GM21447 (cell line): ENCODE results near the gene SPNS3.

Source experiments
- ATAC-seq: cut with Tn5 transposase; IDR thresholded peaks from one replicate; pipeline ENCODE4 v1.9.1; 2021; ENCODE audit not compliant: unreplicated experiment

Gene SPNS3

DNA sequence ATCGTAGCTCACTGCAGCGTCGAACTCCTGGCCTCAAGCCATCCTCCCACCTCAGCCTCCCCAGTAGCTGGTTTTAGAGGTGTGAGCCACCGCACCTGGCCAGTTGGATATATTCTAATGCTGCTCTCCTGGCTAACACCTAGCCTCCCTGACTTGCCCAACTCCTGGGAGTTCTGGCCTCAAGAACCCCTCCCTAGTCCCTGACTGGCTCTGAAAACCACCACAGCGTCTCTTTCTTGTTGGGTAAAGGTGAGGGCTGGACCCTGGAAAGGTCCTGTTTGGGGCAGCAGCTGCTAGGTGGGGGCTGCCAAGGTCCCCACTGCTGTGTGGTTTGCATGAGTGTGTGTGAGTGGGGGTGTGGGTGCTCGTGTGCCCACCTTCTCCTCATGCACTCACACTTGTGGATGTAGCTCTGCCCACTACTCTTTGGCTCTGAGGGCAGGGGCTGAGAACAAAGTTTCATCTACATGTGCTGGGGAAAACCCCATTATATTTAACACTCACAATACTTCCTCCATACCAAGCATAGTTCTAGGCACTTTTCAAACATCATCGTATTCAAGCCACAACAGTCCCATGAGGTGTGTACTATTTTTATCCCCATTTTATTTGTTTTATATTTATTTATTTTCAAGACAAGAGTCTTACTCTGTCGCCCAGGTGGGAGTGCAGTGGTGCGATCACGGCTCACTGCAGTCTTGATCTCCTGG, 7.1 kb upstream of the SPNS3 start:
- no peak for ATAC-seq

DNA sequence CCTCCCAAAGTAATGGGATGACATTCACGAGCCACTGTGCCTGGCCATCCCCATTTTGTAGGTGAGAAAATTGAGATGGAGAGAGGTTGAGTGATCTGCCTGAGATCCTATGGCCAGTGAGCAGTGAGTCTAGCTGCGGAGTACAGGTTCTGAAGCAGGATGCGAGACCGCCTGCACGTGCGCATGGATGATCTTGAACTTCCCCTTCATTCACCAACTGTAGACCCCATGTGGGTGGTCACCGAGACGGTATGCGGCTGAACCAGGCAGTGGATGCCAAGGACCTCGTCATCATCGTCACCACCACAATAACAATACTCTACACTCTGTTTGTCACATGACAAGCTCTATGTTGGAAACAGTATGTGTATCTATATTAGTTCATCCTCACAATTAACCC, 6.2 kb upstream of the SPNS3 start:
- no peak for ATAC-seq

DNA sequence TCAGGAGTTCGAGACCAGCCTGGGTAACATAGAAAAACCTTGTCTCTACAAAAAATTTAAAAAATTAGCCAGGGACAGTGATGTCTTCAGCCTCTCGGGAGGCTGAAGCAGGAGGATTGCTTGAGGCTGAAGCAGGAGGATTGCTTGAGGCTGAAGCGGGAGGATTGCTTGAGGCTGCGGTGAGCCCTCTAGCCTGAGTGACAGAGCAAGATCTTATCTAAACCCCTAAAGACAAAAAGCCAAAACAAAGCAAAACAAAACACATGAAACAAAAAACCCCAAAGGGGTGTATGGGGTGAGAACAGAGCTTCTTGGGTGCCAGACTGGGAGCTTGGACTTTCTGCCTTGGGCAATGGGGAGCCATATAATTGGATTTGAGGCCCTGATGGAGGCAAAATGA, 2.6 kb downstream of the SPNS3 start:
- ATAC-seq: no peak

- no peak for ATAC-seq
These were observed 3.1 kb downstream of the SPNS3 start for GRCh38 chr17:4436846-4437245.

- ATAC-seq: no peak
These were observed 4.6 kb downstream of the SPNS3 start for GRCh38 chr17:4438162-4438944.

- ATAC-seq: no peak
These were observed 6.3 kb downstream of the SPNS3 start for GRCh38 chr17:4440021-4440420.

GRCh38 chr17:4440690-4441686, 7.2 kb downstream of the SPNS3 start:
- no peak for ATAC-seq

- no peak for ATAC-seq
These were observed 8.8 kb downstream of the SPNS3 start for GRCh38 chr17:4442582-4442981.

- ATAC-seq: no peak
These were observed 9.7 kb downstream of the SPNS3 start for GRCh38 chr17:4443476-4443875.

DNA sequence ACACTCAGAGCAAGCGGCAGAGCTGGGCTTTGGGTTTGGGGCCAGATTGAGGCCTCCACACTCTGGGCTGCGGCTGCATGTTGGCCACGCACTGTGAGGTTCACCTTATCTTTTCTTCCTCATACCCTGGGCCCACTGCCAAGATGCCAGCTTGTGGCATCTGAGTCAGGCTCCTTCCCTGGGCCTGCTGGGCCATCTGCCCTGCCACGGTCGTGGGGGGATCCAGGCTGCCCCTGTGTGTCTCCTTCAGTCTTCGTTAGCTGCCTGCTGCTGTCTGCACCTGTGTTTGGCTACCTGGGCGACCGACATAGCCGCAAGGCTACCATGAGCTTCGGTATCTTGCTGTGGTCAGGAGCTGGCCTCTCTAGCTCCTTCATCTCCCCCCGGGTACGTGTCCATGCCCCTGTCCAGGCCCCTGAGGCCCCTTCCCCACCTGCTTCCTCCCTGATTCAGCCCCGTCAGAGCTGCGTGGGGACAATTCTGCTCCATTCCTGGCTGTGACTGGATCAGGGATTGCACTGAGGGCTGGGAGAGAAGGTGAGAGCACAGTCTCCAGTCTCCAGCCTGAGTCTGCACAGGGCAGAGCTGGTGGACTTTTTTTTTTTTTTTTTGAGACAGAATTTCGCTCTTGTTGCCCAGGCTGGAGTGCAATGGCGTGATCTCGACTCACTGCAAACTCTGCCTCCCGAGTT, 11.2 kb downstream of the SPNS3 start:
- no peak for ATAC-seq

- ATAC-seq: no peak
These were observed 12.0 kb downstream of the SPNS3 start for GRCh38 chr17:4445731-4446130.

GRCh38 chr17:4446326-4447071, 12.8 kb downstream of the SPNS3 start:
- ATAC-seq: no peak

GRCh38 chr17:4448197-4448980, 14.6 kb downstream of the SPNS3 start:
- no peak for ATAC-seq

- no peak for ATAC-seq
These were observed 16.0 kb downstream of the SPNS3 start for GRCh38 chr17:4449736-4450135.

GRCh38 chr17:4450710-4451316, 17.1 kb downstream of the SPNS3 start:
- ATAC-seq: no peak

DNA sequence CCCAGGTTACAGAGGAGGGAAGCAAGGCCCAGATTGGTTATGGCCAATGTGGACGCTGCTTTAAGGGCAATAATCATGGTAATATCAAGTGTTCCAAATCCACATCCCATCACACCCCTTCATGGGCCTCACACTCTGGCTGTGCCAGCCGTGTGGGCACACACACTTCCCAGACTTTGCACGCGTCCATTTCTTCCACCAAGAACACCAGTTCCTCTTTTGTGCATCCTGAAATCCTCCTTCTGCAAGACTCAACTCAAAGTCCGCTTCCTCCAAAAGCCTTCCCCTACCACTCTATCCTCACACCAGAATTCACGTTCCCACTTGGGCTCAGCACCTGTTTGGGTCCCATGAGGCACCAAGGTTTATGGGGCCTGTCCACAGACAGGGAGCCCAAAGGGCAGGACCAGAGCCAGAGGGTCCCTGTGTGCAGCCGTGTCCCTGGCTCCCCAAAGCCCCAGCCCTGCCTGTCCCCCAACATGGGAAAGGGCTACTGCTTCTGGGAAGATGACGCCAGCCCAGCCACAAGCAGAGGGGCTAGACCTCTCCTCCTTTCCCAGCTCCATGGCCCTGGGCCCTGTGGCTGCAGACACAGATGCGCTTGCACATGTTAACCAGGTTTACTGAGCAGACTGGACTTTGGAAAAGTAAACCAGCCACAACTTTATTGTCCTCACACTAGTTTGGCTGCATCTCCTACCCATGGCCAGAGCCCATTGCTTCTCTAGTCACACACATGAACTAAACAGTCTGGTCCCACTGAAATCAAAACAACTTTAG, 20.3 kb downstream of the SPNS3 start:
- ATAC-seq: no peak

GRCh38 chr17:4460661-4461060, 26.9 kb downstream of the SPNS3 start:
- no peak for ATAC-seq

DNA sequence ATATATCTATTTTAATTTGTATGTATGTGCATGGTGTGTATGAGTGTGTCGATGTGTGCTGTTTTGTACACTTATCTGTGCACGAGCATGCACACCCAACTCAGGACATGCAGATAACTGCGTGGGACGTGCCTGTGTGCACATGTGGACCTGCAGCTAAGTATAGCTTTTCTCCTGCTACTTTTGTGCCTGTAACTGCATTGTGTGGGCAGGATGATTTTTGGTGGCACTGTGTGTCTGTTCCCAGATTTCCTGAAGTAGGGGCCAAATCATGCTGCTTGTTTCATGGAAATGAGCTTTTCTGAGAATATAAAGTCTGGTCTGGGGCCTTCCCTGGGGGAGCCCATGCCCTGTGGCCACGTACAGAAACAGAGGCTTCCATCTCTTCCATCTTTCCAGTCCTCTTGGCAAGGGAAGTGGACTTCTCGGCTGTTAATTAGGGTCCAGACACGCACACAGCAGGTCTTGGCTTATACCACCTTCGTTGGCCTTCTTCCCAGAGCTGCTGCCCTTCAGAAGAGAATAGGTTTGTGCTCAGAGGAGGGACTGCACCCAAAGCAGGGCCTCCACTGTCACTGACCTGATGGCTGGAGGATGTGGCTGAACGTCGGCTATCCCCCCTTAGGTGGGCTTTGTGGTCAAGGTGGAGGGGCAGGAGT, 30.2 kb downstream of the SPNS3 start:
- ATAC-seq: no peak
